Epithelial cell of proximal tubule (primary cell): ENCODE data around the gene RYK. TPM values are rescaled to one million over a fixed set of nuclear protein-coding genes. Genes with fewer than 3 reads are reported as not detected.
A peak's percentile ranks its signal among the peaks of the same experiment; 100 is the strongest.

Source experiments
- DNase-seq: peaks from one replicate; pipeline ENCODE4 v3.0.0-alpha.2; 2011; ENCODE audit warnings: low read depth
- H3K4me3 ChIP-seq: 2 replicates; pipeline ENCODE4 v1.5.1; 2011; ENCODE audit warnings: low read depth, mild to moderate bottlenecking, low read length
- CTCF ChIP-seq: conservative IDR thresholded peaks from 2 replicates; pipeline ENCODE4 v1.5.1; 2012; ENCODE audit warnings: low read depth, mild to moderate bottlenecking, low read length
- total RNA-seq: library from RNA; depleted of rRNA; stranded (reverse); fragments of >200 nt; gene quantifications from 2 replicates; pipeline ENCODE4 v1.2.3, GENCODE V29; 2015

RYK gene
- total RNA-seq, 1 donor from 2014 or later: 33.5 TPM

- H3K4me3 ChIP-seq: no peak overlapping the region
- TF ChIP-seq CTCF: no peak
- DNase-seq: no peak
Observed at GRCh38 chr3:134189849-134190248, 60.8 kb downstream of the RYK start.

DNA sequence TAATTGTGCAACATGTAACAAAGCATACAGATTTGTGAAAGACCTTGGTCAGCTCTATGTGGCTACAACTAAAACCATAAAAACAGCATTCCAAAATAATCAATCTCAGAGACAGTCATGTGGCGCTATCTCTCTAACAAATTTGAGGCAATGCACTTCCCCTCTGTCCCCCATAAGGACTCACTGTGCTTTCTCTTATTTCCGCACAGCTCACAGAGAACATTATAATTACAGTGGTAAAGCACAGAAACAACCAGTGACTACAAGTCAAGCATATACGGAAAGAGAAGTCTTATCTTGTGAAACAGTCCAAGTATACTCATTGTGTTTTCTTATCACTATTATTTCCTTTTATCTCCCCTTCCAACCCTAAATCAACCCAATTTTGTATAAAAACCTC is 64.3 kb downstream of the RYK start:
- no peak overlapping the region for H3K4me3 ChIP-seq
- no peak for TF ChIP-seq CTCF
- no peak for DNase-seq

DNA sequence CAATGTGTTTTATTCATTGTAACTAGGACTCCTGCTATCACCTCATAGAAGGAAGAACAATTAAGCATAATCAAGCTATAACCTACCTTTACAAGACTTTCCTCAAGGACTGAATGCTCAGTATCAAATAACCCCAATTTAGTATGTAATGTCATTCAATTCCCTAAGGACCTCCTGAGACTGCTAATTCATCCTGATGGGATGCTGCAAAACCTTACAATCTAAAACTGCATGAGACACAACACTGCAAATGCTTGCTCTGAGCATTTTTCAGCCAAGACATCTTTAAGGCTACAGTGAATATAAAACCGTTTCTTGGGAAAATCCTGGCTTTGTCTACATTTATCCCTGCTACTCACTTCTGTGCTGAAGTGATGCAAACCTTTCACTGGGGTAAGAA is 69.9 kb downstream of the RYK start:
- no peak overlapping the region for H3K4me3 ChIP-seq
- DNase-seq: no peak
- no peak for TF ChIP-seq CTCF

GRCh38 chr3:134179508-134179907 is 71.2 kb downstream of the RYK start:
- no peak for TF ChIP-seq CTCF
- DNase-seq: no peak
- no peak overlapping the region for H3K4me3 ChIP-seq

DNA sequence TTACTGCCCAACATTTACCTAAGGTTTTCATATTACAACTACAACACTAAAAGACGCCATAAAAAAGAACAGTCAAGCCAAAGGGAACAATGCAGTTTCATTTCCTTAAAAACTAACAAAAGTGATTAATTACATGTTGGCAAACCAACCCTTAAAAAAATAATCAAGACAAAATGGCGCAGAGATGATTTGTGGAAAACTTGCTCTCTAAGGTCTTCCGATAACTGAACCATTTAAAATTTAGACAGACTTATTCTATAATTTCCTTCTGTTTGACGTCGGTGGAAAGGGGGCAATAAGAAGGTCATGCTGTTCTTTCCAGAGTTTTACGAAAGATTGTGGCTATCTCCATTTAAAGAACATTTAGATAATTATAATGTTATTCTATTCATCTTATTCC is 87.6 kb downstream of the RYK start:
- no peak for TF ChIP-seq CTCF
- H3K4me3 ChIP-seq: no peak overlapping the region
- DNase-seq: no peak

DNA sequence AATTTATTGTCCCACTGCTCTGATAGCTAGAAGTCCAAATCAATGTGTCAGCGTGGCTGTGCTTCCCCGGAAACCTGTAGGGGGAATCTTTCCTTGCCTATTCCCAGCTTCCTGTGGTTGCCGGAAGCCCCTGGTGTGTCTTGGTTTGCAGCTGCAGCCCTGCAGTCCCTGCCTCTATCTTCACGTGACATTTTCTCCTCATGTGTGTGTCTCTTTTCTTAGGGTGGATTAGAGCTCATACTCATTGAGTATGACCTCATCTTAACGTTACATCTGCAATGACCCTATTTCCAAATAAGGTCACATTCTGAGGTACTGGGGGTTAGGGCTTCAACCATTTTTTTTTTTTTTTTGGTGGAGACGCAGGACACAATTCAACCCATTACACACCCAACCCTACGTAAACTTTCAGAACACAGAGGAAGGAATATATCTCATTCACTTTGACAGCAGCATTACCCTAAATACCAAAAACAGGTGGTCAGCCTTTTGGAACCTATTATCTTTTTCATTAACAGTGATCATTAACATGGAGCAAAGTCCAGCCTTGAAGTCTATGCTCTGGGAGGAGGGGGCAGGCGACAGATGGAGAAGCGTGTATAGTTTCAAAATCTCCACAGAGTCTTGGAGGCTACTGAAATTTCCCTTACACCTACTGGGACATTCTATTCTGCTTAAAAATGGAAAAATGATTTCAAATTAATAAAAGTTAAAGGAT is 88.6 kb downstream of the RYK start:
- no peak for DNase-seq
- no peak overlapping the region for H3K4me3 ChIP-seq
- TF ChIP-seq CTCF: peak; percentile 20

DNA sequence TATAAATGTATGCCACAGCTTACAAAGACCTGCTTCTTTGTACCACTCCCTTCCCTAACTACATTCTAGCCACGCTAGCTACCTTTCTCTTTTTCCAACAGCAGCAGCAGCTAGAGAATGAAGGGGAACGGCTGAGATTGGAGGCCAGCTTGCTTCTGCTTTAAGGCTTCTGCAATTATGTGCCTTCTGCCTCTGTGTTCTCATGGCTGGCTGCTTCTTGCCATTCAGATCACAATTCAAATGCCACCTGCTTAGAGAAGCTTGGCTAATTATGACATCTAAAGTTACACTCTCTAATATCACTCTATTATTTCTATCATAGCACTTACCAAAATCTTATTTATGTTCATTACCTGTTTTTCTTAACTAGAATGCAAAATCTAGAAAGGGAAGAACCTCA is 95.2 kb downstream of the RYK start:
- no peak for TF ChIP-seq CTCF
- no peak overlapping the region for H3K4me3 ChIP-seq
- no peak for DNase-seq
